HFFc6 (cell line): ENCODE results near the gene F12. TPM values are rescaled to one million over a fixed set of nuclear protein-coding genes. Genes with fewer than 3 reads are reported as not detected.

ENCODE experiments used
- DNase-seq: peaks from one replicate; pipeline ENCODE4 v3.0.0-alpha.2; 2018
- H3K27ac Mint-ChIP-seq: 2 replicates; pipeline ENCODE4 v1.8.0; 2020; ENCODE audit warnings: mild to moderate bottlenecking, mixed read lengths
- H3K27me3 Mint-ChIP-seq: 2 replicates; pipeline ENCODE4 v1.8.0; 2021; ENCODE audit warnings: mild to moderate bottlenecking, moderate library complexity, mixed read lengths; ENCODE audit not compliant: insufficient read depth
- H3K36me3 Mint-ChIP-seq: 2 replicates; pipeline ENCODE4 v1.8.0; 2021; ENCODE audit warnings: low read depth, mixed read lengths
- H3K4me1 Mint-ChIP-seq: 2 replicates; pipeline ENCODE4 v1.8.0; 2020; ENCODE audit warnings: low read depth, mixed read lengths
- H3K4me3 Mint-ChIP-seq: 2 replicates; pipeline ENCODE4 v1.8.0; 2020; ENCODE audit warnings: mild to moderate bottlenecking, moderate library complexity, mixed read lengths
- H3K9me3 Mint-ChIP-seq: 2 replicates; pipeline ENCODE4 v1.8.0; 2020; ENCODE audit warnings: mild to moderate bottlenecking, mixed read lengths
- total RNA-seq, 6 experiments: library from RNA; stranded (reverse); fragmentation: NEBNext Ultra II Directional; extraction: Animal tissue kit (Norgen Biotek cat#: 25700); gene quantifications; 2 replicates in 1 of 6; 3 replicates in 5 of 6; pipeline ENCODE4 v1.2.3, GENCODE V29; 2021
- TF ChIP-seq, protein P1 (sequence below): fragments of 200-600 bp; sonication (generic); IDR thresholded peaks from 2 replicates; pipeline ENCODE4 v1.5.0; 2021; ENCODE audit warnings: antibody characterized with exemption, mild to moderate bottlenecking

F12 gene
- total RNA-seq, 6 experiments from 2014 or later = 0.63 to 1.2 (median 0.87) TPM

DNA sequence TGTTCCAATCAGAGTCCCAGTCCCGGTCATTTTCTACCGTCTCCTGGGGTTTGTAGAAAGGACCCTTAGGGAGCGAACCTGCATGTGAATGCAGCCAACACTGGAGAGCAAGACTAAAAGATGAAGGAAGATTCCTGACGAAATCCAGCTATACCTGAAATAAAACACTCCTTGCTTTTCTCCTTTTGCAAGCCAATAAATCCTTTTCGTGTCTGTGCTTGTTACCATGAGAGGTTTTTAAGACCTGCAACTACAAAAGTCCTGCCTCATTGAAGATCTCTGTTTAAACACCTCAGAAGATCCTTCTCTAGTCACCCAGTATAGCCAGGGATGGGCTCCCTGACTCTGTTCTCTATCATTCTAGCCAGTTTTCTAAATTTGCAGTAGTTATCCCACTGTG, 35.2 kb downstream of the F12 start:
- H3K4me1 Mint-ChIP-seq = peaks cover 4% of the 10 kb centered on the region
- TF ChIP-seq, protein P1, sequence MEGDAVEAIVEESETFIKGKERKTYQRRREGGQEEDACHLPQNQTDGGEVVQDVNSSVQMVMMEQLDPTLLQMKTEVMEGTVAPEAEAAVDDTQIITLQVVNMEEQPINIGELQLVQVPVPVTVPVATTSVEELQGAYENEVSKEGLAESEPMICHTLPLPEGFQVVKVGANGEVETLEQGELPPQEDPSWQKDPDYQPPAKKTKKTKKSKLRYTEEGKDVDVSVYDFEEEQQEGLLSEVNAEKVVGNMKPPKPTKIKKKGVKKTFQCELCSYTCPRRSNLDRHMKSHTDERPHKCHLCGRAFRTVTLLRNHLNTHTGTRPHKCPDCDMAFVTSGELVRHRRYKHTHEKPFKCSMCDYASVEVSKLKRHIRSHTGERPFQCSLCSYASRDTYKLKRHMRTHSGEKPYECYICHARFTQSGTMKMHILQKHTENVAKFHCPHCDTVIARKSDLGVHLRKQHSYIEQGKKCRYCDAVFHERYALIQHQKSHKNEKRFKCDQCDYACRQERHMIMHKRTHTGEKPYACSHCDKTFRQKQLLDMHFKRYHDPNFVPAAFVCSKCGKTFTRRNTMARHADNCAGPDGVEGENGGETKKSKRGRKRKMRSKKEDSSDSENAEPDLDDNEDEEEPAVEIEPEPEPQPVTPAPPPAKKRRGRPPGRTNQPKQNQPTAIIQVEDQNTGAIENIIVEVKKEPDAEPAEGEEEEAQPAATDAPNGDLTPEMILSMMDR = no peak
- peaks cover 16% of the 10 kb centered on the region for H3K27me3 Mint-ChIP-seq
- no peaks in the 10 kb centered on the region; the same call in 1 of the 2 replicates for H3K36me3 Mint-ChIP-seq
- H3K27ac Mint-ChIP-seq = no peak overlapping the region
- no peak overlapping the region for H3K4me3 Mint-ChIP-seq
- no peaks in the 10 kb centered on the region for H3K9me3 Mint-ChIP-seq
- DNase-seq = no peak

DNA sequence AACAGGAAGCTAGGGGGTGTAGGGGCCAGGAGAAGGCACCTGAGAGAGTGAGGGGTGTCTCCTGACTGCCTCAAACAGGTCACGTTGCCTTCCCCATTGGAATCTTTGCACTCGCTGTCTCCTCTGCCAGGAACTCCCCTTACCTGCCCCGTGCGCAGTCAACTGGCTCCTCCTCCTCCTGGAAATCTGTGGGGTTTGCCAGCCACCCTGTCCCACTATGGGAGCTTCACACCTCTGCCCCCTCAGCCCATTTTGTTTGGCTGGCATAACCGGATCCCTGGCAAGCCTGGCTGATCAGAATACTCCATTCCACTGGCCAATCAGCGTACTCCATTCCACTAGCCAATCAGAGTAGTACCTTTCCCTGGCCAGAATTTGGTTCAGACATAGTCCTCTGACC, 35.6 kb downstream of the F12 start:
- Mint-ChIP-seq H3K9me3 (no peaks in the 10 kb centered on the region), H3K27me3 (peaks cover 20% of the 10 kb centered on the region)

DNA sequence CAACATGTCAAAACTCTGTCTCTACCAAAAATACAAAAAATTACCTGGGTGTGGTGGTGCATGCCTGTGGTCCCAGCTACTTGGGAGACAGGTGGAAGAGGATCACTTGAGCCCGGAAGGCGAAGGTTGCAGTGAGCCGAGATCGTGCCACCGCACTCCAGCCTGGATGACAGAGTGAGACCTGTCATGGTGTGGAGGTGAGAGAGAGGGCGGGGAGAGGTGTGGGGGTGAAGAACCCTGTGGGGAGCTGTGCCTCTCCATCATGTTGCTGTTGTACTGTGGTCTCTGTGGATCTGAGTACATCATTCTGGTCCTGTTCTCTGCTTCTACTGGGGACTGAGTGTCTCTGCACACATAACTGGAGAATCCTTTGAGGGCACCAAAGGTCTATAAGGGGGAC, 36.5 kb downstream of the F12 start:
- Mint-ChIP-seq H3K27me3 (peaks cover 23% of the 10 kb centered on the region), H3K27ac (no peak overlapping the region), H3K4me1 (peaks cover 11% of the 10 kb centered on the region), H3K36me3 (no peaks in the 10 kb centered on the region; the same call in 1 of the 2 replicates), H3K9me3 (no peaks in the 10 kb centered on the region), H3K4me3 (no peak overlapping the region)
- no peak for DNase-seq
- TF ChIP-seq, protein P1 = no peak

More for the DNA sequence above, 35.6 kb downstream of the F12 start:
- Mint-ChIP-seq H3K27ac (no peak overlapping the region), H3K4me3 (no peak overlapping the region), H3K36me3 (no peaks in the 10 kb centered on the region; the same call in 1 of the 2 replicates), H3K4me1 (peaks cover 5% of the 10 kb centered on the region; the same call in 1 of the 2 replicates)
- no peak for DNase-seq
- TF ChIP-seq, protein P1 = no peak

DNA sequence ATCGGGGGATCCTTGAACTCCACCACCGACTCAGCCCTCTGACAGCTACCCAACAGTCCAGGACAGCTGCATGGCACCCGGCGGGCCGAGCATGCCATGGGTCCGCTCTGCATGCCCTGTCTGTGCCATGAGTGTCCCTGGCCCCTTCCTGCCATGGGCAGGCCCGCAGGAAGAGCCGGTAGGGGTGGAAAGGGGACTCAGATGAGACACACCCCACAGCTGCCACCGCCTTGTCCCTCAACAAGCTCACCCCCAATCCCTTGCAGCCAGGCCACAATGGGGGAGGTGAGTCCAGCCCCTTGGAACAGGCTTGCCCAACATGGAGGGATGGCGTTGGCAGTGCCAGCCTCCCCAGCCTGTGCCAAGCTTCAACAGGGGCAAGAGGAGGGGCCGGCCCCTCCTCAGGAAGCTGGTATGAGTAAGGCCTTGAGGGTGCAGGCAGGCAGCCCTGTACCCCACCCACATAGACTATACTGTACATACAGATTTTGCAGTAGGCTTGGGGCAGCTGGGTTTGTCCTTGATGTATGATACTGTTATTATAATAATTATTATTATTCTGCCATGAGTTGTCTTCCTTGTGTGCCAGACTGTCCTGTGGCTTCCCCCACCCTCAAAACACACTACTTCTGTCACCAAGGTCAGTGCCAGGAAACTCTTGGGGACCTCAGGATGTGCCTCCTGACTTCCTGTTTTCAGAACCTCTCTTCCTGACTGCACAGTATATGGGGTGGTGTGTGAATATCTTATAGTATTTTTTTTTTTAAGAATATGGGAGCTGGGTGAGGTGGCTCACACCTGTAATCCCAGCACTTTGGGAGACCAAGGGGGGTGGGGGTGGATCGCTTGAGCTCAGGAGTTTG, 37.1 kb downstream of the F12 start:
- no peak overlapping the region for H3K27ac Mint-ChIP-seq
- no peaks in the 10 kb centered on the region; the same call in 1 of the 2 replicates for H3K36me3 Mint-ChIP-seq
- H3K27me3 Mint-ChIP-seq = peaks cover 23% of the 10 kb centered on the region
- TF ChIP-seq, protein P1 = no peak
- DNase-seq = no peak
- H3K4me3 Mint-ChIP-seq = no peak overlapping the region
- peaks cover 11% of the 10 kb centered on the region for H3K4me1 Mint-ChIP-seq
- H3K9me3 Mint-ChIP-seq = no peaks in the 10 kb centered on the region

DNA sequence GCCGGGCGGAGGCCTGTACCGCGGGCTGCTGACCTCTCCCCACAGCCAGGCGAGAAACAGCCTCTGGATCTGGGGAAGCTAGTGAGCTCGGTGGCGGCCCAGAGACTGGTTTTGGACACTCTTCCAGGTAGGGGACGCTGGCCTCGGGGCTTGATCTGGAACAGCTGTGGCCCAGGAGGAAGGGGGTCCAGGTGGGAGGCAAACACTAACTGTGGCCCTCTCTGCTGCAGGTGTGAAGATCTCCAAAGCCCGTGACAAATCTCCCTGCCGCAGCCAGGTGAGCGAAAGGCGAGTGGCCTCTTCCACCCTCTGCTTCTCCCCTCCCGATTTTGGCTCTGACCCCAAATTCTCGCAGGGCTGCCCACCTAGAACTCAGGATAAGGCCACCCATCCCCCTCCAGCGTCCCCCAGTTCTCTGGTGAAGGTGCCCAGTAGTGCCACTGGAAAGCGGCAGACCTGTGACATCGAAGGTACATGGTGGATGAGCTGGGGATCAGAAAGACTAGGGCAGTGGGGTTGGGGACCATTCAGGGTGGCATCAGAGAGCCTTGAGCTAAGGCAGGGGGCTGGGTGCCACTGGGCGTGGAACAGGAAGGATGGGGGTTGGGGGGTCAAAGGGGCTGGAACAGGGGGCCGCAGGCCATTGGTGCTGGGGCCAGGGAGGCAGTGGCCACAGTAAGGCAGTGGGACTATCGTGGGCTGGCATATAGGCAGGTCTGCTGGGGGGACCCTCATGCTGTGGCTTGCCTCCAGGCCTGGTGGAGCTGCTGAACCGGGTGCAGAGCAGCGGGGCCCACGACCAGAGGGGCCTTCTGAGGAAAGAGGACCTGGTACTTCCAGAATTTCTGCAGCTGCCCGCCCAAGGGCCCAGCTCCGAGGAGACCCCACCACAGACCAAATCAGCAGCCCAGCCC, 38.0 kb downstream of the F12 start:
- Mint-ChIP-seq H3K27me3 (peaks cover 23% of the 10 kb centered on the region), H3K9me3 (no peaks in the 10 kb centered on the region), H3K36me3 (no peaks in the 10 kb centered on the region; the same call in 1 of the 2 replicates), H3K4me1 (peaks cover 18% of the 10 kb centered on the region), H3K4me3 (no peak overlapping the region), H3K27ac (no peak overlapping the region)
- no peak for DNase-seq
- TF ChIP-seq, protein P1 = no peak
